ENCODE data around the gene POLR3GL.
A peak's percentile ranks its signal among the peaks of the same experiment; 100 is the strongest.

The POLR3GL gene

DNA sequence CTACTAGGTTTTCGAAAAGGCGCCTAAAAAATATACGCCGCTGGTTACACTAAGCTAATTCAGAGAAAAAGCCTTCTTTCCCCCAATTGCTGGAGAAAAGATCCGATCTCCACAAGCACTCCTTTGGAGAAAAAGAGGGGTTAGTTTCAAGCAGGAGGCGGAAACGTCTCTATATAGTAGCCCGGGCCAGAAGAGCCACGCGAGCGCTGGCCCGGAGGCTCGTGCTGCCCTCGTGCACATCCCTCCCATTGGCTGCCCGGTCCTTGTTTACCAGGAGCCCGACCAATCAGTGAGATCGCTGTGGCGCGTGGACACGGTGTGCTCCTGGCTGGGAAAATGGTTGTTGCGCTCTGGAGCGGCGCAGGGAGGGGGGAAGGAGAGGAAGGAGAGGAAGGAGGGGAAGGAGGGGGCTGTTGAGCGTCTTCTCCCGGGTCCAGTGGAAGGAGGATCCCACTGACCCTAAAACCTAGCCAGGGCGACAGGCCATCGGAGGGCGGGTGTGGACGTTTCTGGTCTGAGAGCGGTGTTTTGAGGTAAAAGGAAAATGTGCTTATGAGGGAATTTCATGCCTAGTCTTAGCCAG, 32.0 kb downstream of the POLR3GL start, which contains the start of gene TXNIP:
TXNIP (minus strand) TSS at position 147 of the 583 bp plus-strand sequence. CDS start 313 bp downstream, outside the sequence.
- DNase-seq (ENCODE audit: low spot score) (peak; percentile 98), ATAC-seq (ENCODE audit: low read depth) (peak; percentile 96)
- Histone ChIP-seq H3K27ac (ENCODE audit: poor library complexity, severe bottlenecking) (peak within 1 kb of the TSS; percentile 91), H3K36me3 (ENCODE audit: low read depth) (peaks cover 43% of the 10 kb centered on the region), H3K9me3 (ENCODE audit: severe bottlenecking) (no peaks in the 10 kb centered on the region), H3K27me3 (ENCODE audit: insufficient read depth, poor library complexity, severe bottlenecking) (no peaks in the 10 kb centered on the region), H3K4me1 (ENCODE audit: insufficient read depth, poor library complexity, severe bottlenecking) (peaks cover 32% of the 10 kb centered on the region), H3K4me3 (ENCODE audit: severe bottlenecking) (peak within 1 kb of the TSS; percentile 54)
- TF ChIP-seq, protein P1, sequence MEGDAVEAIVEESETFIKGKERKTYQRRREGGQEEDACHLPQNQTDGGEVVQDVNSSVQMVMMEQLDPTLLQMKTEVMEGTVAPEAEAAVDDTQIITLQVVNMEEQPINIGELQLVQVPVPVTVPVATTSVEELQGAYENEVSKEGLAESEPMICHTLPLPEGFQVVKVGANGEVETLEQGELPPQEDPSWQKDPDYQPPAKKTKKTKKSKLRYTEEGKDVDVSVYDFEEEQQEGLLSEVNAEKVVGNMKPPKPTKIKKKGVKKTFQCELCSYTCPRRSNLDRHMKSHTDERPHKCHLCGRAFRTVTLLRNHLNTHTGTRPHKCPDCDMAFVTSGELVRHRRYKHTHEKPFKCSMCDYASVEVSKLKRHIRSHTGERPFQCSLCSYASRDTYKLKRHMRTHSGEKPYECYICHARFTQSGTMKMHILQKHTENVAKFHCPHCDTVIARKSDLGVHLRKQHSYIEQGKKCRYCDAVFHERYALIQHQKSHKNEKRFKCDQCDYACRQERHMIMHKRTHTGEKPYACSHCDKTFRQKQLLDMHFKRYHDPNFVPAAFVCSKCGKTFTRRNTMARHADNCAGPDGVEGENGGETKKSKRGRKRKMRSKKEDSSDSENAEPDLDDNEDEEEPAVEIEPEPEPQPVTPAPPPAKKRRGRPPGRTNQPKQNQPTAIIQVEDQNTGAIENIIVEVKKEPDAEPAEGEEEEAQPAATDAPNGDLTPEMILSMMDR (IDR thresholded peaks at IDR 0.05; ENCODE audit: poor library complexity, severe bottlenecking), result no peak

DNA sequence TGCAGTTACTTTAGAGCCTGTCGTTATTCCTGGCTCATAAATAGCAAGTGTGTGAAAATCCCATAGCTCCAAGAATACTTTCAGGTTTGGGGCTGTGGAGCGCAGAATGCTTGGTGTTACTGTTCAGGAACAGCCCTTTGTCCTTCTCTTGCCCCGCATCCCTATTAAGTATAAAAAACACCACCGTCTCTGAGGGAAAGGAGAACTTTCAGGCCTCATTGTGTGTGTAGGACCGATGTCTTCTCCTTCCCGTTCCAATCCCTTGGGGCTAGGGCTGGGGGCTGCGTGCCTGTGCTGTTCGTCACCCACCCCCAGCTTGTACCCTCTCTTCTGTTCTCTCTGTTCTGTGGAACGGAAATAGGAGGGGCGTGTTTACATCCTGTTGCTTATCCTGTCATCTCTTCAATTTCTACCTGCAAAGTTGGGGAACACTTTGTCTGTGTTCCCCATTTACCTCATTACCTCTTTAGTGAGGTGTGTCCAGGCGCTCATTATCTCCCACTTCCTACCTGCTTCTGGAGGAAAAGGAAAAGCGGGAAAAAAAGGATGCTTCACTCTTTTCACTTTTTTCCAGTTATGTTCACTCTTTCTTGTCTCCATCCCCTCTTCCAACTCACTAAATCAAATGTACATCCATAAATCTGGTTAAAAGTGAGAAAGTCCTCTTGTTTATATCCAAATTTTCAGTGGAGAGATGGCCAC, 32.7 kb downstream of the POLR3GL start:
- Histone ChIP-seq H3K9me3 (ENCODE audit: severe bottlenecking) (no peaks in the 10 kb centered on the region), H3K4me1 (ENCODE audit: insufficient read depth, poor library complexity, severe bottlenecking) (peaks cover 32% of the 10 kb centered on the region), H3K27ac (ENCODE audit: poor library complexity, severe bottlenecking) (peak overlapping the region; percentile 91), H3K4me3 (ENCODE audit: severe bottlenecking) (peak overlapping the region; percentile 54), H3K36me3 (ENCODE audit: low read depth) (peaks cover 41% of the 10 kb centered on the region), H3K27me3 (ENCODE audit: insufficient read depth, poor library complexity, severe bottlenecking) (no peaks in the 10 kb centered on the region)
- ATAC-seq (ENCODE audit: low read depth) (peak; percentile 26), DNase-seq (ENCODE audit: low spot score) (no peak)
- TF ChIP-seq, protein P1 (IDR thresholded peaks at IDR 0.05; ENCODE audit: poor library complexity, severe bottlenecking), result no peak

DNA sequence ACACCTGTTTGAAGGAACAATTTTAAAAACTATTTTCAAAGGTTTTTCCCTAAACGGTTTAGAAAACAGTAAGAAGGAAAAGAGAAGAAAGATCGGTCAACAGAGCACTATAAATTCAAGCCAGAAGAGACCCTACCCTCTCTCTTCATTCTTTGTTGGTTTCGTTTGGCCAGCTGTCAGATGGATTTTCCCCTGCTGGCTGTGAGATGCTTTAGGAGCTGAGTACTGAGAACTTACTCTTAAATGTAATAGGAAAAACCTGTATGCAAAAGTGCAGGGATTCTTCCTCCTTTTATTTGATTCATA, 33.2 kb downstream of the POLR3GL start:
- peaks cover 32% of the 10 kb centered on the region for H3K4me1 ChIP-seq (ENCODE audit: insufficient read depth, poor library complexity, severe bottlenecking)

DNA sequence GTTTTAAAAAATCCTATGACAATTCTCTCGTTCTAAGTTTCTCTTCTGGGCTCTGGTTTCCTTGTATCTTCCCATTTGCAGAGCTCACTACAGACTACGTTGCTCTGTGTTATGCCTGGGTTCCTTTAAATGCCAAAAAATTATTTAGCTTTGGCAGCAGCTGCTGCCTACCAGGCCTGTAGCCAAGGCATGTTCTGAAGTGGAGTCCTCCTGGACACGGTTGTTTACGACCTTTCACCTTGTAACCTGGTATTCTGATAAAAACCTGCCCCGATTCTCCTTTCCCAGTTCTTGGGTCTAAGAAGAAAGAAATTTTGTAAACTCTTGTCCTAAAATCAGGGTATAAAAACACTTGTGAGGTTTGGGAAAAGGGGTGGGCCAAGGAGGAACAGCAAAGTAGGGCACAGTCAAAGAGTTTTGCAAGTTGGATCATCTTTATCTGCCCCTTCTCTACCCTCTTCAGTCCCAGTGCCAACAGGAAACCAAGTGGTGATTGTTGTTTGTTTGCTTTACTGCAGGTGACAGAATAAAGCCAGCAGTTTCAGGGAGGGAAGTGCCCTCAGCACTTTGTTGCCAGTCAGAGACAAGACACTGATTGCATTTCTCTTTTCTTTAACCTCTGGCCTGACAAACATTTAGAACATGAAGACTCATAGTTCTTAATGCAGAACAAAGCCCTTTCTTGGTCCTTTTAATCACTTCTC, 35.0 kb downstream of the POLR3GL start:
- ATAC-seq (ENCODE audit: low read depth) (no peak), DNase-seq (ENCODE audit: low spot score) (no peak)
- Histone ChIP-seq H3K36me3 (ENCODE audit: low read depth) (peaks cover 17% of the 10 kb centered on the region), H3K9me3 (ENCODE audit: severe bottlenecking) (no peaks in the 10 kb centered on the region), H3K27me3 (ENCODE audit: insufficient read depth, poor library complexity, severe bottlenecking) (no peaks in the 10 kb centered on the region), H3K4me1 (ENCODE audit: insufficient read depth, poor library complexity, severe bottlenecking) (peaks cover 22% of the 10 kb centered on the region), H3K4me3 (ENCODE audit: severe bottlenecking) (no peak overlapping the region), H3K27ac (ENCODE audit: poor library complexity, severe bottlenecking) (peak overlapping the region; percentile 17)
- TF ChIP-seq, protein P1 (IDR thresholded peaks at IDR 0.05; ENCODE audit: poor library complexity, severe bottlenecking), result no peak

More for the DNA sequence above, 33.2 kb downstream of the POLR3GL start:
- DNase-seq (ENCODE audit: low spot score), result no peak
- Histone ChIP-seq H3K4me3 (ENCODE audit: severe bottlenecking) (no peak overlapping the region), H3K36me3 (ENCODE audit: low read depth) (peaks cover 35% of the 10 kb centered on the region), H3K27me3 (ENCODE audit: insufficient read depth, poor library complexity, severe bottlenecking) (no peaks in the 10 kb centered on the region), H3K27ac (ENCODE audit: poor library complexity, severe bottlenecking) (peak overlapping the region; percentile 91), H3K9me3 (ENCODE audit: severe bottlenecking) (no peaks in the 10 kb centered on the region)
- TF ChIP-seq, protein P1 (IDR thresholded peaks at IDR 0.05; ENCODE audit: poor library complexity, severe bottlenecking), result no peak
- no peak for ATAC-seq (ENCODE audit: low read depth)
